H9 (cell line): ENCODE results near the gene TEDDM1. TPM values are rescaled to one million over a fixed set of nuclear protein-coding genes. Genes with fewer than 3 reads are reported as not detected.

Experiments used
- DNase-seq: peaks from one replicate; pipeline ENCODE4 v3.0.0-alpha.2; 2017
- H2AFZ ChIP-seq: one replicate; pipeline ENCODE4 v1.6.1; 2013; ENCODE audit warnings: mild to moderate bottlenecking, low read length, control low read depth, moderate library complexity
- H2AK5ac ChIP-seq: 2 replicates; pipeline ENCODE4 v1.6.1; 2013; ENCODE audit warnings: low read length, control low read depth, mixed read lengths; ENCODE audit not compliant: insufficient read length
- H2BK120ac ChIP-seq: one replicate; pipeline ENCODE4 v1.6.1; 2013; ENCODE audit warnings: low read depth, mild to moderate bottlenecking, low read length, control low read depth, inconsistent platforms; ENCODE audit not compliant: poor library complexity, severe bottlenecking
- H2BK12ac ChIP-seq: 2 replicates; pipeline ENCODE4 v1.6.1; 2013; ENCODE audit warnings: low read length, control low read depth, mixed read lengths, low read depth; ENCODE audit not compliant: insufficient read length
- H2BK15ac ChIP-seq: 2 replicates; pipeline ENCODE4 v1.6.1; 2013; ENCODE audit warnings: low read depth, low read length, control low read depth
- H2BK20ac ChIP-seq: one replicate; pipeline ENCODE4 v1.6.1; 2013; ENCODE audit warnings: low read depth, mild to moderate bottlenecking, low read length, control low read depth, inconsistent platforms; ENCODE audit not compliant: poor library complexity, severe bottlenecking
- H2BK5ac ChIP-seq: 2 replicates; pipeline ENCODE4 v1.6.1; 2013; ENCODE audit warnings: low read length, control low read depth, mixed read lengths; ENCODE audit not compliant: insufficient read length
- H3K14ac ChIP-seq: 2 replicates; pipeline ENCODE4 v1.6.1; 2013; ENCODE audit warnings: low read length, control low read depth; ENCODE audit not compliant: insufficient read depth
- H3K18ac ChIP-seq: 2 replicates; pipeline ENCODE4 v1.6.1; 2013; ENCODE audit warnings: low read depth, mild to moderate bottlenecking, mixed read lengths, low read length, control low read depth; ENCODE audit not compliant: insufficient read length
- H3K23ac ChIP-seq: 2 replicates; pipeline ENCODE4 v1.6.1; 2013; ENCODE audit warnings: low read length, control low read depth, mixed read lengths, low read depth; ENCODE audit not compliant: insufficient read length
- H3K23me2 ChIP-seq: 2 replicates; pipeline ENCODE4 v1.6.1; 2013; ENCODE audit warnings: low read depth, mild to moderate bottlenecking, mixed read lengths, low read length, control low read depth; ENCODE audit not compliant: insufficient read length, poor library complexity, severe bottlenecking
- H3K27ac ChIP-seq: 2 replicates; pipeline ENCODE4 v1.5.1; 2013; ENCODE audit warnings: low read length, control low read depth, mixed read lengths, low read depth; ENCODE audit not compliant: insufficient read length
- H3K27me3 ChIP-seq: 2 replicates; pipeline ENCODE4 v1.6.1; 2013; ENCODE audit warnings: low read length, control low read depth, inconsistent platforms; ENCODE audit not compliant: insufficient read depth
- H3K4ac ChIP-seq: 2 replicates; pipeline ENCODE4 v1.6.1; 2013; ENCODE audit warnings: low read depth, mild to moderate bottlenecking, control low read depth, inconsistent platforms, low read length, moderate library complexity
- H3K4me1 ChIP-seq: 2 replicates; pipeline ENCODE4 v1.6.1; 2013; ENCODE audit warnings: low read length, control low read depth, inconsistent platforms; ENCODE audit not compliant: insufficient read depth
- H3K4me2 ChIP-seq: 2 replicates; pipeline ENCODE4 v1.6.1; 2013; ENCODE audit warnings: low read length, control low read depth, mixed read lengths; ENCODE audit not compliant: insufficient read length, insufficient read depth
- H3K56ac ChIP-seq: 2 replicates; pipeline ENCODE4 v1.6.1; 2013; ENCODE audit warnings: low read depth, mild to moderate bottlenecking, mixed read lengths, low read length, control low read depth; ENCODE audit not compliant: insufficient read length
- H3K79me1 ChIP-seq: 2 replicates; pipeline ENCODE4 v1.6.1; 2013; ENCODE audit warnings: low read depth, mild to moderate bottlenecking, moderate library complexity, low read length, control low read depth, inconsistent platforms; ENCODE audit not compliant: insufficient read depth, poor library complexity, severe bottlenecking
- H3K79me2 ChIP-seq: 2 replicates; pipeline ENCODE4 v1.6.1; 2013; ENCODE audit warnings: low read length, control low read depth, inconsistent platforms; ENCODE audit not compliant: insufficient read depth
- H3K9ac ChIP-seq: 2 replicates; pipeline ENCODE4 v1.6.1; 2013; ENCODE audit warnings: low read length, control low read depth, mixed read lengths; ENCODE audit not compliant: insufficient read length; ENCODE audit errors: extremely low read depth
- H3K9me3 ChIP-seq: one replicate; pipeline ENCODE4 v1.6.1; 2013; ENCODE audit warnings: low read depth, low read length, inconsistent platforms; ENCODE audit not compliant: control insufficient read depth
- H3T11ph ChIP-seq: one replicate; pipeline ENCODE4 v1.6.1; 2013; ENCODE audit warnings: mild to moderate bottlenecking, low read length, control low read depth, inconsistent platforms
- H4K20me1 ChIP-seq: one replicate; pipeline ENCODE4 v1.6.1; 2013; ENCODE audit not compliant: control insufficient read depth, insufficient read length, insufficient read depth
- H4K5ac ChIP-seq: 2 replicates; pipeline ENCODE4 v1.6.1; 2013; ENCODE audit warnings: low read depth, mild to moderate bottlenecking, mixed read lengths, low read length, control low read depth; ENCODE audit not compliant: insufficient read length
- H4K8ac ChIP-seq: replicated peaks from 2 replicates; pipeline ENCODE4 v1.6.1; 2013; ENCODE audit warnings: low read length, control low read depth, mixed read lengths, low read depth; ENCODE audit not compliant: insufficient read length
- H4K91ac ChIP-seq: 2 replicates; pipeline ENCODE4 v1.6.1; 2013; ENCODE audit warnings: low read depth, mild to moderate bottlenecking, moderate library complexity, mixed read lengths, low read length, control low read depth; ENCODE audit not compliant: insufficient read length
- H3K27ac Mint-ChIP-seq, 3 experiments: 2 replicates in 2 of 3; 3 replicates in 1 of 3; pipeline ENCODE4 v1.8.0; 2020 to 2021; ENCODE audit warnings: mixed read lengths in 3 of 3, mild to moderate bottlenecking in 1 of 3, moderate library complexity in 1 of 3
- H3K27me3 Mint-ChIP-seq: 2 replicates; pipeline ENCODE4 v1.8.0; 2021; ENCODE audit warnings: low read depth, mild to moderate bottlenecking, moderate library complexity, mixed read lengths
- H3K36me3 Mint-ChIP-seq, 3 experiments: 2 replicates in 2 of 3; 3 replicates in 1 of 3; pipeline ENCODE4 v1.8.0; 2020 to 2021; ENCODE audit warnings: low read depth in 3 of 3, mixed read lengths in 3 of 3; ENCODE audit not compliant: insufficient read depth in 1 of 3
- H3K4me1 Mint-ChIP-seq, 2 experiments: 2 replicates each; pipeline ENCODE4 v1.8.0; 2020; ENCODE audit warnings: mixed read lengths in 2 of 2
- H3K4me3 Mint-ChIP-seq, 2 experiments: 2 replicates in 1 of 2; 3 replicates in 1 of 2; pipeline ENCODE4 v1.8.0; 2020 to 2021; ENCODE audit warnings: mild to moderate bottlenecking in 2 of 2, mixed read lengths in 2 of 2, moderate library complexity in 1 of 2
- H3K9me3 Mint-ChIP-seq, 2 experiments: 2 replicates in 1 of 2; 3 replicates in 1 of 2; pipeline ENCODE4 v1.8.0; 2020; ENCODE audit warnings: mild to moderate bottlenecking in 2 of 2, mixed read lengths in 2 of 2, moderate library complexity in 1 of 2
- total RNA-seq: library from RNA; stranded (reverse); gene quantifications from 2 replicates; pipeline ENCODE4 v1.2.1, GENCODE V29; 2021
- TF ChIP-seq, protein P1 (sequence below): fragments of 200-600 bp; sonication (generic); conservative IDR thresholded peaks from 3 replicates; pipeline ENCODE4 v1.8.0; 2021; ENCODE audit warnings: antibody characterized with exemption, mild to moderate bottlenecking

Gene TEDDM1
- total RNA-seq, 1 experiment from 2014 or later: not detected

DNA sequence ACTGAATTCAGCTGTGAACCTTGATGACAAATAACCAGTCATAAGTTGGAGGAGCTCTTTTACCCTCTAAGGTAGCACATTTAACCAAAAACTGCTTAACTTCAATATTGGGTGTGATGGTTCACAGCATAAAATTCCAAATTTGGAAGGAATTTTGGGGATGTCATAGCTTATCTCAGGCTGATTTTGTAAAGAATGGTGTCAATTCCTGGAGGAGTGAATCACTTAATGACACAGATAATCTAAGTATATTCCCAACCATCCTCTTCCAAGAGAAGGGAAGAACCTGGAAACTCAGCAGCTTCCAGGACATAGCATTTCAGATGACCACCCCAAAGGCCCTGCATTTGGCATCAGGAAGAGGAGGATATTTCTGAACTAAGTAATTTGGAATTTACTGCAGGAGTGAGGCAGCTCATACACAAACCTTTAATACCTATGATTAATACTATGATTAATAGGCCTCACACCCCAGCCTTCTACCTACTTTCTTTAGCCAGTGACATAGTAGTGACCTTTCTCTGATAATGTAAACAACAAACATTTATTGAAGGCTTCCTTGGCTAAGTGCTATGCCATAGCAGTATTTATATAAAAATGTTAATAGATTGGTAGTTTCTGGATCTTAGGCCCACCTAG is 23.4 kb downstream of the TEDDM1 start:
- no peak overlapping the region for H3K4ac ChIP-seq
- no peaks in the 10 kb centered on the region for H4K20me1 ChIP-seq
- no peak overlapping the region for H3K9ac ChIP-seq
- H3T11ph ChIP-seq: no peak overlapping the region
- no peak overlapping the region for H2AFZ ChIP-seq
- Mint-ChIP-seq H3K4me1 (peaks cover 0 to 4% of the 10 kb centered on the region in 2 experiments; a peak in 1 of 4 replicates), H3K27ac (no peak overlapping the region), H3K27me3 (no peaks in the 10 kb centered on the region), H3K4me3 (no peak overlapping the region), H3K36me3 (peaks cover 0 to 14% (median 9%) of the 10 kb centered on the region in 3 experiments; a peak in 5 of 7 replicates), H3K9me3 (no peaks in the 10 kb centered on the region)
- H3K14ac ChIP-seq: no peak overlapping the region
- H2BK15ac ChIP-seq: no peak overlapping the region
- no peak overlapping the region for H4K91ac ChIP-seq
- H2BK5ac ChIP-seq: no peak overlapping the region
- H3K79me2 ChIP-seq: no peaks in the 10 kb centered on the region
- H3K27me3 ChIP-seq: no peaks in the 10 kb centered on the region
- no peak for DNase-seq
- no peak overlapping the region for H2AK5ac ChIP-seq
- H3K79me1 ChIP-seq: no peaks in the 10 kb centered on the region
- no peak overlapping the region for H4K8ac ChIP-seq
- no peak overlapping the region for H2BK20ac ChIP-seq
- no peak overlapping the region for H3K23ac ChIP-seq
- H4K5ac ChIP-seq: no peak overlapping the region
- no peak overlapping the region for H3K27ac ChIP-seq
- H3K18ac ChIP-seq: no peak overlapping the region
- no peak overlapping the region for H2BK12ac ChIP-seq
- H3K4me1 ChIP-seq: no peaks in the 10 kb centered on the region
- H3K9me3 ChIP-seq: no peaks in the 10 kb centered on the region
- H3K56ac ChIP-seq: no peak overlapping the region
- no peaks in the 10 kb centered on the region for H3K23me2 ChIP-seq
- TF ChIP-seq, protein P1, sequence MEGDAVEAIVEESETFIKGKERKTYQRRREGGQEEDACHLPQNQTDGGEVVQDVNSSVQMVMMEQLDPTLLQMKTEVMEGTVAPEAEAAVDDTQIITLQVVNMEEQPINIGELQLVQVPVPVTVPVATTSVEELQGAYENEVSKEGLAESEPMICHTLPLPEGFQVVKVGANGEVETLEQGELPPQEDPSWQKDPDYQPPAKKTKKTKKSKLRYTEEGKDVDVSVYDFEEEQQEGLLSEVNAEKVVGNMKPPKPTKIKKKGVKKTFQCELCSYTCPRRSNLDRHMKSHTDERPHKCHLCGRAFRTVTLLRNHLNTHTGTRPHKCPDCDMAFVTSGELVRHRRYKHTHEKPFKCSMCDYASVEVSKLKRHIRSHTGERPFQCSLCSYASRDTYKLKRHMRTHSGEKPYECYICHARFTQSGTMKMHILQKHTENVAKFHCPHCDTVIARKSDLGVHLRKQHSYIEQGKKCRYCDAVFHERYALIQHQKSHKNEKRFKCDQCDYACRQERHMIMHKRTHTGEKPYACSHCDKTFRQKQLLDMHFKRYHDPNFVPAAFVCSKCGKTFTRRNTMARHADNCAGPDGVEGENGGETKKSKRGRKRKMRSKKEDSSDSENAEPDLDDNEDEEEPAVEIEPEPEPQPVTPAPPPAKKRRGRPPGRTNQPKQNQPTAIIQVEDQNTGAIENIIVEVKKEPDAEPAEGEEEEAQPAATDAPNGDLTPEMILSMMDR: no peak
- no peak overlapping the region for H3K4me2 ChIP-seq
- H2BK120ac ChIP-seq: no peak overlapping the region
